Measurements from ENCODE around the gene PITX2. TPM values are rescaled to one million over a fixed set of nuclear protein-coding genes. Genes with fewer than 3 reads are reported as not detected.

The PITX2 gene
- total RNA-seq, 1 experiment from 2014 or later, result 8.3 TPM

GRCh38 chr4:110663206-110663605 lies 40.3 kb upstream of the PITX2 start (continued):
- TF ChIP-seq YY1 (IDR thresholded peaks at IDR 0.05; ENCODE audit: extremely low read depth, insufficient replicate concordance, low read depth, low read length), result no peak
- TF ChIP-seq POLR2A (IDR thresholded peaks at IDR 0.05; ENCODE audit: borderline replicate concordance, extremely low read depth, insufficient read depth, insufficient read length), result no peak
- TF ChIP-seq, protein P1, sequence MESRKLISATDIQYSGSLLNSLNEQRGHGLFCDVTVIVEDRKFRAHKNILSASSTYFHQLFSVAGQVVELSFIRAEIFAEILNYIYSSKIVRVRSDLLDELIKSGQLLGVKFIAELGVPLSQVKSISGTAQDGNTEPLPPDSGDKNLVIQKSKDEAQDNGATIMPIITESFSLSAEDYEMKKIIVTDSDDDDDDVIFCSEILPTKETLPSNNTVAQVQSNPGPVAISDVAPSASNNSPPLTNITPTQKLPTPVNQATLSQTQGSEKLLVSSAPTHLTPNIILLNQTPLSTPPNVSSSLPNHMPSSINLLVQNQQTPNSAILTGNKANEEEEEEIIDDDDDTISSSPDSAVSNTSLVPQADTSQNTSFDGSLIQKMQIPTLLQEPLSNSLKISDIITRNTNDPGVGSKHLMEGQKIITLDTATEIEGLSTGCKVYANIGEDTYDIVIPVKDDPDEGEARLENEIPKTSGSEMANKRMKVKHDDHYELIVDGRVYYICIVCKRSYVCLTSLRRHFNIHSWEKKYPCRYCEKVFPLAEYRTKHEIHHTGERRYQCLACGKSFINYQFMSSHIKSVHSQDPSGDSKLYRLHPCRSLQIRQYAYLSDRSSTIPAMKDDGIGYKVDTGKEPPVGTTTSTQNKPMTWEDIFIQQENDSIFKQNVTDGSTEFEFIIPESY (IDR thresholded peaks at IDR 0.05; ENCODE audit: extremely low read depth, insufficient replicate concordance, low read length), result no peak
- TF ChIP-seq SP1 (IDR thresholded peaks at IDR 0.05; ENCODE audit: low read depth), result no peak
- TF ChIP-seq EZH2 (IDR thresholded peaks at IDR 0.05), result no peak
- TF ChIP-seq POLR2AphosphoS5 (IDR thresholded peaks at IDR 0.05; ENCODE audit: low read depth, low read length), result no peak
- TF ChIP-seq TCF7L2 (IDR thresholded peaks at IDR 0.05; ENCODE audit: borderline replicate concordance, extremely low read depth, insufficient read depth, insufficient read length), result no peak

DNA sequence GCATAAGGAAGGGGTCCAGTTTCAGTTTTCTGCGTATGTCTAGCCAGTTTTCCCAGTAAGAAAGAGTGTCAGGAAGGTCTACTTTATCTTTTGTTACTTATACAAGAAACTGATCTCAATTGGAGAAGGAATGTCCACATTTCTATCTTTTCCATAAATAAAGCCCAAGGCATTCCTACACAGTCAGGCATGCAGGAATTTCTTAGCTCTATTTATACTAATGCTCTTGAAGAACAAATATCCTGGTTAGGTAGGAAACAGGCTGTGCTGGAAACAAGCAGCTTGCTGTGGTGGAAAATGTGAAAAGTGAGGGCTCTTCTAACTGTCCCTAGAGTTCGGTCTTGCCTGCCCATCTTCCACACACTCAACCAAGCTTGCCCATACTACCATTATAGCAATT lies 37.9 kb upstream of the PITX2 start:
- no peaks in the 10 kb centered on the region for H3K36me3 ChIP-seq (ENCODE audit: control insufficient read depth in 1 of 2, insufficient read depth in 2 of 2, low read length in 2 of 2)
- no peaks in the 10 kb centered on the region for H3K9me2 ChIP-seq (ENCODE audit: insufficient read depth)
- peaks cover 0 to 13% of the 10 kb centered on the region in 2 experiments; a peak in 2 of 4 replicates for H3K4me1 ChIP-seq (ENCODE audit: control insufficient read depth in 1 of 2, insufficient read depth in 2 of 2, low read length in 2 of 2)
- no peak overlapping the region for H3K4me3 ChIP-seq (replicated peaks in 1 of 2; ENCODE audit: low read depth in 1 of 2, low read length in 2 of 2)
- no peak overlapping the region for H2AFZ ChIP-seq (ENCODE audit: low read depth, low read length, poor library complexity, severe bottlenecking)
- BruUV-seq (replicated peaks), result no TSS peak
- ChIA-PET POLR2A (no interaction called here), CTCF (no interaction called here), RAD21 (ENCODE audit: low non-redundant PET in 1 of 2, low total read pairs in 2 of 2, uncharacterized antibody in 2 of 2, unreplicated experiment in 2 of 2) (no interaction called here)
- no peak overlapping the region for H3K27ac ChIP-seq (ENCODE audit: low read depth, low read length)
- H3K79me2 ChIP-seq (ENCODE audit: insufficient read depth, low read length), result no peaks in the 10 kb centered on the region
- no peak overlapping the region for H3K9ac ChIP-seq (ENCODE audit: low read length)
- ATAC-seq (no peak), DNase-seq (ENCODE audit: low read depth, low spot score) (no peak)
- H3K4me2 ChIP-seq (ENCODE audit: low read length), result no peak overlapping the region
- no peaks in the 10 kb centered on the region for H3K27me3 ChIP-seq (ENCODE audit: insufficient read depth, low read length)
- intact Hi-C loops (cut with micrococcal nuclease), result no loop called here
- no peaks in the 10 kb centered on the region for H4K20me1 ChIP-seq (ENCODE audit: insufficient read depth)
- no peaks in the 10 kb centered on the region for H3K9me3 ChIP-seq (ENCODE audit: control insufficient read depth in 1 of 2, insufficient read depth in 1 of 2, low read depth in 1 of 2, low read length in 2 of 2)
- no peak for TF ChIP-seq YY1 (IDR thresholded peaks at IDR 0.05; ENCODE audit: extremely low read depth, insufficient replicate concordance, low read depth, low read length)
- no peak for TF ChIP-seq JUND (IDR thresholded peaks at IDR 0.05)
- no peak for TF ChIP-seq EZH2 (IDR thresholded peaks at IDR 0.05)
- no peak for TF ChIP-seq CEBPB (IDR thresholded peaks at IDR 0.05; ENCODE audit: low read depth)
- no peak for TF ChIP-seq MAX (IDR thresholded peaks at IDR 0.05)
- TF ChIP-seq CBX3 (IDR thresholded peaks at IDR 0.05; ENCODE audit: low read depth), result no peak
- no peak for TF ChIP-seq CTCF (IDR thresholded peaks at IDR 0.05 in 2 of 3, conservative IDR thresholded peaks at IDR 0.05 in 1 of 3; ENCODE audit: borderline replicate concordance in 1 of 3, insufficient read depth in 1 of 3, low read depth in 2 of 3, low read length in 2 of 3)
- TF ChIP-seq, protein P2, sequence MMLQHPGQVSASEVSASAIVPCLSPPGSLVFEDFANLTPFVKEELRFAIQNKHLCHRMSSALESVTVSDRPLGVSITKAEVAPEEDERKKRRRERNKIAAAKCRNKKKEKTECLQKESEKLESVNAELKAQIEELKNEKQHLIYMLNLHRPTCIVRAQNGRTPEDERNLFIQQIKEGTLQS (IDR thresholded peaks at IDR 0.05), result no peak
- no peak for TF ChIP-seq POLR2AphosphoS5 (IDR thresholded peaks at IDR 0.05; ENCODE audit: low read depth, low read length)
- TF ChIP-seq, protein P1 (IDR thresholded peaks at IDR 0.05; ENCODE audit: extremely low read depth, insufficient replicate concordance, low read length), result no peak
- TF ChIP-seq FOSL1 (IDR thresholded peaks at IDR 0.05; ENCODE audit: low read depth), result no peak
- no peak for TF ChIP-seq ELF1 (IDR thresholded peaks at IDR 0.05; ENCODE audit: borderline replicate concordance, low read depth)
- TF ChIP-seq EGR1 (IDR thresholded peaks at IDR 0.05; ENCODE audit: low read depth), result no peak
- no peak for TF ChIP-seq EZH2phosphoT487 (IDR thresholded peaks at IDR 0.05; ENCODE audit: borderline replicate concordance)
- no peak for TF ChIP-seq SP1 (IDR thresholded peaks at IDR 0.05; ENCODE audit: low read depth)
- TF ChIP-seq RAD21 (IDR thresholded peaks at IDR 0.05; ENCODE audit: low read depth), result no peak

All from HCT116 (cell line).